NCI-H748 treated with DMSO at 0.1 percent for 48 hours (cell line): ENCODE results near the gene FKBP9.
"Not testable (repeated sequence)": the region's sequence is repeated elsewhere in the genome, so short reads cannot be mapped to it uniquely, and the experiment has no call there.

Experiments used
- DNase-seq: peaks from one replicate; lab custom pipeline; 2025; lab: John Stamatoyannopoulos, UW

FKBP9 gene

GRCh38 chr7:33005193-33005592, 48.0 kb downstream of the FKBP9 start:
- not testable (repeated sequence) for DNase-seq

- DNase-seq = not testable (repeated sequence)
These were observed 48.5 kb downstream of the FKBP9 start for GRCh38 chr7:33005690-33006089.

- no peak for DNase-seq
These were observed 52.5 kb downstream of the FKBP9 start for GRCh38 chr7:33009734-33010133.

GRCh38 chr7:33012364-33012763, 55.1 kb downstream of the FKBP9 start:
- no peak for DNase-seq

DNA sequence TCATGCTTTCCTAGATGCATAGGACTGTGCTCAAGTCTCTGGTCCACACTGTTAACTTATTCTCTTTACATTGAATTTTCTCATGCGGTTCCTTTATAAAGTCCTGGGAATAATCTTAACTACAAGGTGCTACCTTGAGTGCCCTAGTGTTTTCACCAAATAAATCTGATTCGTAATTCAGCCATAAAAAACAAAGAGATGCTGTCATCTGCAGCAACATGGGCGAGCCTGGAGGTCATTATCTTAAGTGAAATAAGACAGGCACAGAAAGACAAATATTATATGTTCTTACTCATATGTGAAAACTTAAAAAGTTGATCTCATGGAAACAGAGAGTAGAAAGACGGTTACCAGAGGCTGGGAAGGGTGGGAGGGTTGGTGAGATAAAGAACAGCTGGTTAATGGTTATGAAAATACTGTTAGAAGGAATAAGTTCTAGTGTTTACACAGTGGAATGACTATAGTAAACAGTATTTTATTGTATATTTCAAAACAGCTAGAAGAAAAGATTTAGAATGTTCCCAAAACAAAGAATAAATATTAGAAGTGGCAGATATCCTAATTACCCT, 67.0 kb downstream of the FKBP9 start:
- DNase-seq = no peak

GRCh38 chr7:33035776-33036175, 78.5 kb downstream of the FKBP9 start:
- no peak for DNase-seq

- no peak for DNase-seq
These were observed 81.4 kb downstream of the FKBP9 start for GRCh38 chr7:33038639-33039038.

DNA sequence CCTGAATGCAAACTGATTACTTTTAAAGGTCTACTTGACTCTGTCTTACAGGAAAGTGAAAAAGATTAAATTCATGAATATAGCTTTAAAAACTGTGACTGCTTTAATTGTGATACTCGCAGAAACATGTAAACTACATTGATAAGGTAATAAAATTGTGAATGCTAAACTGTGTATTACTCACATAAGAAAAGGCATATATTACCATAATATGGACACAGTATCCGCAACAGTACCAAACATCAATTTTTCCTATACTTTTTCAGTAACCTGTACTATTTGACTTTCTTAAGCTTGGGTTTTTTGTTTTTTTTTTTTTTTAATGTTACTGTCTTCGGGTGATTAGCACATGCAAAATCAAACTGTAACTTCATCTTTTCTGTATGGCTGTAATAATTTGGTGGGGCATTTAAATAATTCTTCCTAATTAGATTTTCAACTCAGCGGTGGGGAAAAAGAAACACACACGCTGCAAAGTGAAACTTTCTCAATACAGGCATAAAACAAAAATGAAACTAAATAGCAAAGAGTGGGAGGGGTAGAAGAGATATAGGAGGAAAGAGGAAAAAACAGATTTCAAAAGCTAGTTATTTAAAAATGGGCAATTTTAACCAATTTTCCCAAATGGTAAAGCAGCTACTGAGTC, 82.1 kb downstream of the FKBP9 start:
- no peak for DNase-seq

DNA sequence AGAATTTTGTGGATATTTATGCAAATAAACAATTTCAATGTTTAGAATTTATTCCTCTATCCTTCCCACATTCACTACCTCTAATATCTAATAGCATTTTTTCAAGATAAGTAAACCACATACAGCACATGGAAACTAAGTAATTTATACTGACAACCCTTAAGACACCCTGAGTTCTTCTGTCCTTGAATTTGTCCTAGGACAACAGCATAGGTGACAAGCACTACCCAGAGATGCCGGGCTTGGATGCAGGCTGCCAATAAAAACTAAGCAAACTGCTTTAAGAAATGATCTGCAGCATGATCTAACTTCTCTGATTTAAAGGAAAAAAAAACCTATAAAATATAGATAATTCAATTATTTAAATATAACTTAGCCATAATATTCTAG, 82.7 kb downstream of the FKBP9 start:
- no peak for DNase-seq

DNA sequence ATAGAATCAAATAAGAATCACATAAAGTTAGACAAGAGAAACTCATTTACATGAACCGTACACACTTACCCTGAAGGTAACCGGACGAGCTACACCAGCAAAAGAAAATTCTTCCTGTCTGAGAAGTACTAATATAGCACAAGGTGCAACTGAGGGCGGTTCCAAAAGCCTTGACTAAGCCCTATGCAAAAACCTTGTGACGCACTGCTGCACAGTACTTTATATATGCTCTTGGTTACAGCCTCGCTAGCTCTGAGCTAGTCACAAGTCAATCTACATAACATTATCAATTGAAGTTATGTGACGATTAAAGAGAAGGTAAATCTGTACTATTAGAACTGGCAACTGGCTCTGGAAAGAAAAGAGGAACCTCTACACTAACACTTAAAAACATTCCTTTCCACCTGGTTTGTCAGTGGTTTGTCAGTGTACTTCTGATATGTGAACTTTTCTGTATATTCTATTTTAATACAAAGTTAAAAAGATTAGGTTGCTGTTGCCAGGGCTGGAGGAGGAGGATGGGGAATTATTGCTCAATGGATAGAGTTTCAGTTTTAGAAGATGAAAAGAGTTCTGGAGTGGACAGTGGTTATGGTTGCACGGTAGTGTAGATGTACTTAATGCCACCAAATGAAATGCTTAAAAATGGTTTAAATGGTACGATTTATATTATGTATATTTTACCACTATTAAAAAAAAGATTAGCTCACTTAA, 83.7 kb downstream of the FKBP9 start:
- DNase-seq = no peak

DNA sequence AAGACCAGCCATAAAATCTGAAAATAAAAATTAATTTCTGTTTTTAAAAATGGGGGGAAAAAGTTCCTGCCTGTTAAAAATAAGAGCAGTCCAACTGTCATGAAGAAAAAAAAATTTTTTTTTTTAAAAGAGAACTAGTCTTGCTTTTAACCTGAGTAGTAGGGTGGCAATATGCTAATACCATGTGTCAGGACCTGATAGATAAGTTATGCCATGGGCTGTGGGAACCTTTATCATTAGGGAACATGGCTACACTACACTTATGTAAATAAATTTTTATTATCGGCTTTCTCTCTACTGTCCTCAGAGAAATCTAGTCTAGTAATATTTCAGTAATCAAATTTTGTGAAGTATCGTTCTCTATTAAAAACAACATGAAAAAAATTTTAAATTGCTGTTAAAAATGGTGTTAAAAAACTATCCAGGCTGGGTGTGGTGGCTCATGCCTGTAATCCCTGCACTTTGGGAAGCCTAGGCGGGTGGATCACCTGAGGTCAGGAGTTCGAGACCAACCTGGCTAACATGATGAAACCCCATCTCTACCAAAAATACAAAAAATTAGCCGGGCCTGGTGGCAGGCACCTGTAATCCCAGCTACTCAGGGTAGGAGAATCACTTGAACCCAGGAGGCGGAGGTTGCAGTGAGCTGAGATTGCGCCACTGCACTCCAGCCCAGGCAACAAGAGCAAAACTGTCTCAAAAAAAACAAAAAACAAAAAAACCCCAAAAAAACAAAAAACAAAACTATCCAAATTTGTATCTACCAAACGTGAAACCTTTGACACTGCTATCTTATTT, 84.6 kb downstream of the FKBP9 start:
- no peak for DNase-seq

- no peak for DNase-seq
These were observed 86.5 kb downstream of the FKBP9 start for GRCh38 chr7:33043501-33044400.

GRCh38 chr7:33044401-33044718, 87.1 kb downstream of the FKBP9 start:
- DNase-seq = no peak

GRCh38 chr7:33044986-33045385, 87.7 kb downstream of the FKBP9 start:
- DNase-seq = no peak

- DNase-seq = no peak
These were observed 91.0 kb downstream of the FKBP9 start for GRCh38 chr7:33048257-33048656.

GRCh38 chr7:33048704-33049103, 91.5 kb downstream of the FKBP9 start:
- DNase-seq = no peak

DNA sequence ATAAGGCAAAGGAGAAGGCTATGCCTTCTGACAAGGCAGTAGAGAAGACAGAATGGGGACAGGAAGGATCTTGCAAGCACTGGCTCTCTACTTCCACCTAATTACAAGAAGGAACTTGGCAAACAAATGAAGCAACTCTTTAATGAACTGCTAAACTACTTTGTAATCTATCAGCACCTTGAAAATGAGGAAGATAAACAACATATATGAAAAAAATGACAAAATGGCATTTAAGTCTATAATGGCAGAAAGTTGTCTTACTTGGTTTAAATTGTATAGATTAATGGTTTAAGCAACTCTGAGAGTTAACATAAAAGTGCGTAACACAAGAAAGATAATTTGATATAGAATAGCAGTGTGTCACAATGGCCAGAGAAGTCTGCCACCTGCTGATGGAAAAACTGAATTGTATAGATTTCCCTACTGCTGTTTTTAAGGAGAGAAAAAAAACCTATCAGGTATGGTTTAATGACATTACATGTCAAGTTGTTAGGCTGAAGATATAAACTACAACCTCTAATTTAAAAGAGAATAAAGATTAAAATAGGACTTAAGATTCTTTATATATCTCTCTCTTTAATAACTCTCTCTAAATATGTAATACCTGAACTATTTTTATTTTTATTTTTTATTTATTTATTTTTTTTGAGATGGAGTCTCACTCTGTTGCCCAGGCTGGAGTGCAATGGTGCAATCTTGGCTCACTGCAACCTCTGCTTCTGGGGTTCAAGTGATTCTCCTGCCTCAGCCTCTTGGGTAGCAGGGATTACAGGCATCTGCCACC, 93.5 kb downstream of the FKBP9 start:
- peak; percentile 34 for DNase-seq

- no peak for DNase-seq
These were observed 96.5 kb downstream of the FKBP9 start for GRCh38 chr7:33053721-33054120.

DNA sequence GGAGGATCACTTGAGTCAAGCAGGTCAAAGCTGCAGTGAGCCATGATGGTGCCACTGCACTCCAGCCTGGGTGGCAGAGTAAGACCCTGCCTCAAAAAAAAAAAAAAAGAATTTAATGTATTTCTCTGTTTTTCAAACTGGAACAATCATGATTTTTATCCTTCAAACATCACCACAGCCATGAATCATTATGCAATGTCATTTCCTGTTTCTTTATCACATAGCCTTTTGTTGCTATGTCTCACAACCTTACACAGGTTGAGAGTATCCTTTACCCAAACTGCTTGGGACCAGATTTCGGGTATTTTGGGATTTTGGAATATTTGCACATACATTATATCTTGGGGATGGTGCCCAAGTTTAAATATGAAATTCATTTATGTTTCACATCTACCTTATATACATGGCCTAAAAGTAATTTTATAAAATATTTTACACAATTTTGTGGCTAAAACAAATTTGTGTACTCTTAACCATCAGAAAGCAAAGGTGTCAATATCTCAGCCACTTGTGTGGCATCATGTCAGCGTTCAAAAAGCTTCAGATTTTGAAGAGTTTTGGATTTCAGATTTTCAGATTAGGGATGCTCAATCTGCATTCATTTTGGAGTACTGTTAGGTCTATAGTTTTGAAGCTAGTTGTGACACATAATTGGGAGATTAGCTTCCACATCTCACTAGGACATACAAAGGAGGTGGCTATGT, 97.2 kb downstream of the FKBP9 start:
- DNase-seq = no peak

GRCh38 chr7:33055158-33055557, 97.9 kb downstream of the FKBP9 start:
- no peak for DNase-seq
